ENCODE measurements around the gene WBP1. TPM values are rescaled to one million over a fixed set of nuclear protein-coding genes. Genes with fewer than 3 reads are reported as not detected.
"Not testable (repeated sequence)": the region's sequence is repeated elsewhere in the genome, so short reads cannot be mapped to it uniquely, and the experiment has no call there.

The WBP1 gene
- total RNA-seq, 6 experiments from 2014 or later = 51.0 to 73.1 (median 56.7) TPM

- H3K36me3 Mint-ChIP-seq (ENCODE audit: low read depth) = peaks cover 17% of the 10 kb centered on the region
- H3K27me3 Mint-ChIP-seq (ENCODE audit: insufficient read depth) = peaks cover 6% of the 10 kb centered on the region
- H3K27ac Mint-ChIP-seq = peak overlapping the region; percentile 70
- peak overlapping the region; percentile 99 for H3K4me3 Mint-ChIP-seq
- H3K9me3 Mint-ChIP-seq = no peaks in the 10 kb centered on the region
- no peak for TF ChIP-seq CTCF (IDR thresholded peaks at IDR 0.05)
- DNase-seq = no peak
- peaks cover 25% of the 10 kb centered on the region for H3K4me1 Mint-ChIP-seq (ENCODE audit: low read depth)
Observed at GRCh38 chr2:74464406-74464805, 6.2 kb downstream of the WBP1 start.

- Mint-ChIP-seq H3K4me1 (ENCODE audit: low read depth) (peaks cover 20% of the 10 kb centered on the region), H3K4me3 (peak overlapping the region; percentile 72), H3K36me3 (ENCODE audit: low read depth) (peaks cover 42% of the 10 kb centered on the region), H3K27ac (peak overlapping the region; percentile 57)
- H3K9me3 Mint-ChIP-seq; DNase-seq; H3K27me3 Mint-ChIP-seq (ENCODE audit: insufficient read depth): not testable (repeated sequence)
Observed at GRCh38 chr2:74470742-74471141, 12.5 kb downstream of the WBP1 start.

GRCh38 chr2:74471332-74472065 is 13.3 kb downstream of the WBP1 start:
- no peaks in the 10 kb centered on the region for H3K9me3 Mint-ChIP-seq
- H3K4me1 Mint-ChIP-seq (ENCODE audit: low read depth) = peaks cover 15% of the 10 kb centered on the region
- peaks cover 2% of the 10 kb centered on the region for H3K27me3 Mint-ChIP-seq (ENCODE audit: insufficient read depth)
- TF ChIP-seq CTCF (IDR thresholded peaks at IDR 0.05) = no peak
- peak overlapping the region; percentile 98 for H3K4me3 Mint-ChIP-seq
- DNase-seq = no peak
- H3K27ac Mint-ChIP-seq = peak overlapping the region; percentile 96
- H3K36me3 Mint-ChIP-seq (ENCODE audit: low read depth) = peaks cover 43% of the 10 kb centered on the region

- peak; percentile 90 for DNase-seq
- peak within 1 kb of the TSS; percentile 98 for H3K4me3 Mint-ChIP-seq
- peaks cover 2% of the 10 kb centered on the region for H3K27me3 Mint-ChIP-seq (ENCODE audit: insufficient read depth)
- TF ChIP-seq CTCF (IDR thresholded peaks at IDR 0.05) = no peak
- H3K4me1 Mint-ChIP-seq (ENCODE audit: low read depth) = peaks cover 15% of the 10 kb centered on the region
- no peaks in the 10 kb centered on the region for H3K9me3 Mint-ChIP-seq
- H3K27ac Mint-ChIP-seq = peak within 1 kb of the TSS; percentile 96
- peaks cover 46% of the 10 kb centered on the region for H3K36me3 Mint-ChIP-seq (ENCODE audit: low read depth)
Observed at GRCh38 chr2:74472086-74472944, 14.1 kb downstream of the WBP1 start, which contains the start of gene MRPL53. Gene MRPL53 (minus strand): TSS chr2:74472680. CDS start chr2:74472660, 20 bp downstream.

DNA sequence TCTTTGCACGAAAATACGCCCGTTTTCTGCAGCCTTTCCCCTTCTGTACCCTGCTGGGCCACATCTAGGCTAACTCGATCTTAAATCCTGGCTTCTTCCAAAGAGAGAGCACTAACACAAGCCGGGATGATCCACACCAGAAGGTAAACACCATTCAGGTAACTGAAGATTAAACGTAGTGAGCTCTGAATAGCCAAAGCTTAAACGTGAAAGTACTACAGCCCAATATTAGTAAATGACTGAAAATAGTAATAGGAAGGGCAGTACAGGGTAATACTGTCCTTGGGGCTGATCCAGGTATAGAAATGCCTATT is 14.7 kb downstream of the WBP1 start:
- H3K27me3 Mint-ChIP-seq (ENCODE audit: insufficient read depth) = peaks cover 2% of the 10 kb centered on the region
- no peak for DNase-seq
- H3K27ac Mint-ChIP-seq = peak overlapping the region; percentile 96
- H3K9me3 Mint-ChIP-seq = no peaks in the 10 kb centered on the region
- H3K4me3 Mint-ChIP-seq = peak overlapping the region; percentile 98
- peaks cover 49% of the 10 kb centered on the region for H3K36me3 Mint-ChIP-seq (ENCODE audit: low read depth)
- TF ChIP-seq CTCF (IDR thresholded peaks at IDR 0.05) = no peak
- peaks cover 15% of the 10 kb centered on the region for H3K4me1 Mint-ChIP-seq (ENCODE audit: low read depth)

GRCh38 chr2:74474481-74474880 is 16.2 kb downstream of the WBP1 start:
- peaks cover 2% of the 10 kb centered on the region for H3K27me3 Mint-ChIP-seq (ENCODE audit: insufficient read depth)
- H3K36me3 Mint-ChIP-seq (ENCODE audit: low read depth) = peaks cover 54% of the 10 kb centered on the region
- H3K27ac Mint-ChIP-seq = no peak overlapping the region; the same call in 1 of the 2 replicates
- TF ChIP-seq CTCF (IDR thresholded peaks at IDR 0.05) = no peak
- H3K4me3 Mint-ChIP-seq = no peak overlapping the region
- no peak for DNase-seq
- no peaks in the 10 kb centered on the region for H3K9me3 Mint-ChIP-seq
- peaks cover 15% of the 10 kb centered on the region for H3K4me1 Mint-ChIP-seq (ENCODE audit: low read depth)
